ENCODE results near the gene C2orf72.

- TF ChIP-seq CTCF (IDR thresholded peaks at IDR 0.05 in 2 of 3, conservative IDR thresholded peaks at IDR 0.05 in 1 of 3; ENCODE audit: control insufficient read depth in 2 of 3, extremely low read depth in 1 of 3, insufficient read depth in 1 of 3, low read depth in 3 of 3, low read length in 3 of 3) (no peak), MAX (IDR thresholded peaks at IDR 0.05; ENCODE audit: low read depth, low read length) (no peak), POLR2A (IDR thresholded peaks at IDR 0.05; ENCODE audit: low read depth, low read length) (no peak)
Measured at GRCh38 chr2:231001036-231001435, 36.3 kb upstream of the C2orf72 start.

Measured in GM12878 (cell line).